ENCODE data around the gene GCFC2. TPM values are rescaled to one million over a fixed set of nuclear protein-coding genes. Genes with fewer than 3 reads are reported as not detected.

The GCFC2 gene
- total RNA-seq, 1 donor from 2014 or later, result 32.0 TPM

DNA sequence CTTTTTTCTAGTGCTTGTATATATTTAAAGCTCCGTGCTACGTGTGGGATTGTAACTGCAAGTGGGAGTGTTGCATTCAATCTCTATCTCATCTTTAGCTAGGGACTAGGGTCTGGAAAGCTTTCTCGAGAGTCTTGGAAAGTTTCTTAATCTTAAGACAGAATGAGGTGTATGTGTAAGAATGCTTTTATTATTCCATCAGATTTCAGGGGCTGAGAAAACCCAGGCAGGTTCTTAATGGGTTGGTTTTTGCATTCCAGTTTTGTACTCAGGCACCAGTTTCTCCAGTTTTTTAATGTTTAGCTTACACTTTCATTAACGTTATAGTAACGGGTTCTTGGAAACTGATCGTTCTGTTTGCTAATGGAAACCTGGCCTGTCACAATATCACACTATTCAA is 43.8 kb downstream of the GCFC2 start:
- Mint-ChIP-seq H3K36me3 (peaks cover 42% of the 10 kb centered on the region), H3K27ac (peak overlapping the region; percentile 93), H3K9me3 (peaks cover under 1% of the 10 kb centered on the region), H3K4me1 (peaks cover 19% of the 10 kb centered on the region), H3K27me3 (ENCODE audit: low read depth) (no peaks in the 10 kb centered on the region), H3K4me3 (no peak overlapping the region)
- TF ChIP-seq, protein P1, sequence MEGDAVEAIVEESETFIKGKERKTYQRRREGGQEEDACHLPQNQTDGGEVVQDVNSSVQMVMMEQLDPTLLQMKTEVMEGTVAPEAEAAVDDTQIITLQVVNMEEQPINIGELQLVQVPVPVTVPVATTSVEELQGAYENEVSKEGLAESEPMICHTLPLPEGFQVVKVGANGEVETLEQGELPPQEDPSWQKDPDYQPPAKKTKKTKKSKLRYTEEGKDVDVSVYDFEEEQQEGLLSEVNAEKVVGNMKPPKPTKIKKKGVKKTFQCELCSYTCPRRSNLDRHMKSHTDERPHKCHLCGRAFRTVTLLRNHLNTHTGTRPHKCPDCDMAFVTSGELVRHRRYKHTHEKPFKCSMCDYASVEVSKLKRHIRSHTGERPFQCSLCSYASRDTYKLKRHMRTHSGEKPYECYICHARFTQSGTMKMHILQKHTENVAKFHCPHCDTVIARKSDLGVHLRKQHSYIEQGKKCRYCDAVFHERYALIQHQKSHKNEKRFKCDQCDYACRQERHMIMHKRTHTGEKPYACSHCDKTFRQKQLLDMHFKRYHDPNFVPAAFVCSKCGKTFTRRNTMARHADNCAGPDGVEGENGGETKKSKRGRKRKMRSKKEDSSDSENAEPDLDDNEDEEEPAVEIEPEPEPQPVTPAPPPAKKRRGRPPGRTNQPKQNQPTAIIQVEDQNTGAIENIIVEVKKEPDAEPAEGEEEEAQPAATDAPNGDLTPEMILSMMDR (IDR thresholded peaks at IDR 0.05; ENCODE audit: unreplicated experiment), result no peak
- no peak for DNase-seq (ENCODE audit: low spot score in 2 of 2, unreplicated experiment in 2 of 2)

DNA sequence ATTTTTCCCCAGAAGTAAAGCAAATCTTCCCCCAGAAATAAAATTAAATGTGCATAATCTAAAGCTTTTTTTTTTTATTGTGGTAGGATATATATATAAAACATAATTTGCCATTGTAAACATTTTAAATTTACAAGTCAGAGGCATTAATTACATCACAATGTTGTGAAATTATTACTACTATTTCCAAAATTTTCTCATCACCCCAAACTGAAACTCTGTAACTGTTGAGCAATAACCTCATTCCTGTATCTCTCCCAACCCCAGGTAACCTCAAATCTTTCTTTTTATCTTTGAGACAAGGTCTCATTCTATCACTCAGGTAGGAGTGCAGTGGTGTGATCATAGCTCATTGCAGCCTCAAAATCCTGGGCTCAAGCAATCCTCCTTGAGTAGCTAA is 52.9 kb downstream of the GCFC2 start:
- TF ChIP-seq, protein P1 (IDR thresholded peaks at IDR 0.05; ENCODE audit: unreplicated experiment), result no peak
- Mint-ChIP-seq H3K4me1 (no peaks in the 10 kb centered on the region), H3K9me3 (peaks cover 42% of the 10 kb centered on the region), H3K27me3 (ENCODE audit: low read depth) (no peaks in the 10 kb centered on the region), H3K4me3 (no peak overlapping the region), H3K36me3 (peaks cover 89% of the 10 kb centered on the region), H3K27ac (no peak overlapping the region)
- no peak for DNase-seq (ENCODE audit: low spot score in 2 of 2, unreplicated experiment in 2 of 2)

DNA sequence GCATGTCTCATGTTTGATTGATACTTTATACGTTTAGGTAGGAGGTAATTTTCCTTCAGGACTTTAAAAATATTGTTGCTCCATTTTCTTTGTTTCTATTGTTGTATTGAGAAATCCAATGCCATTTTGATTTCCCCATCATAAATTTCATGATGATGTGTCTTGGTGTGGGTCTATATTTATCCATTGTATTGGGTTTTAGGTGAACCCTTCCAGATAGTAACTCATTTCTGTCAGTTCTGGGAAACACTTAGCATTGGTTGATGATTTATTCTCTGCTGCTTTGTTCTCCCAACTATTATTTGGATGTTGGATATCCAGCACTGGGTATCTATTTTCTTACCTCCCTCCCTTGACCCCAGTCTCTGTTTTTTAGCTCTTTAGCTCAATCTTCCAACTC is 54.2 kb downstream of the GCFC2 start:
- no peaks in the 10 kb centered on the region for H3K27me3 Mint-ChIP-seq (ENCODE audit: low read depth)
- H3K27ac Mint-ChIP-seq, result no peak overlapping the region
- no peak for DNase-seq (ENCODE audit: low spot score in 2 of 2, unreplicated experiment in 2 of 2)
- H3K9me3 Mint-ChIP-seq, result peaks cover 38% of the 10 kb centered on the region
- H3K36me3 Mint-ChIP-seq, result peaks cover 83% of the 10 kb centered on the region
- no peak overlapping the region for H3K4me3 Mint-ChIP-seq
- H3K4me1 Mint-ChIP-seq, result no peaks in the 10 kb centered on the region
- TF ChIP-seq, protein P1 (IDR thresholded peaks at IDR 0.05; ENCODE audit: unreplicated experiment), result no peak

- DNase-seq (ENCODE audit: low spot score in 2 of 2, unreplicated experiment in 2 of 2), result no peak
- Mint-ChIP-seq H3K4me3 (no peak overlapping the region), H3K36me3 (peaks cover 81% of the 10 kb centered on the region), H3K27me3 (ENCODE audit: low read depth) (no peaks in the 10 kb centered on the region), H3K27ac (no peak overlapping the region), H3K4me1 (no peaks in the 10 kb centered on the region), H3K9me3 (peaks cover 33% of the 10 kb centered on the region)
- TF ChIP-seq, protein P1 (IDR thresholded peaks at IDR 0.05; ENCODE audit: unreplicated experiment), result no peak
These were observed 54.9 kb downstream of the GCFC2 start for GRCh38 chr2:75655861-75656260.

DNA sequence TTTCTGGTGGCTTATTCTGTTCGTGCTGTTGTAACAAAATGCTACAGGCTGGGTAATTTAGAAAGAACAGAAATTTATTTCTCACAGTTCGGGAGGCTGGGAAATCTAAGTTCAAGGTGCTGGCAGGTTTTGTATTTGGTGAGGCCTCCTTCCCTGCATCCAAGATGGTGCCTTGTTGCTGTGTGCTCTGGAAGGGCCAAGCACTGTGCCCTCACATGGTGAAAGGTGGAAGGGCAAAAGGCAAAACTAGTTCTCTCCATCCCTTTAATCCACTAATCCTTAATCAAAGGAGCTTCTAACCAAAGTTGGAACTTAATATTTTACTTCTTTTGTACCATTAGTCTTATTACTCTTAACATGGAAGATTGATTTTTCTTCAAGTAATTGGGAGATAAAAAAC is 56.7 kb downstream of the GCFC2 start:
- DNase-seq (ENCODE audit: low spot score in 2 of 2, unreplicated experiment in 2 of 2), result no peak
- peaks cover 2% of the 10 kb centered on the region for H3K4me1 Mint-ChIP-seq
- TF ChIP-seq, protein P1 (IDR thresholded peaks at IDR 0.05; ENCODE audit: unreplicated experiment), result no peak
- no peak overlapping the region for H3K4me3 Mint-ChIP-seq
- H3K36me3 Mint-ChIP-seq, result peaks cover 76% of the 10 kb centered on the region
- no peak overlapping the region for H3K27ac Mint-ChIP-seq
- H3K9me3 Mint-ChIP-seq, result peaks cover 18% of the 10 kb centered on the region
- no peaks in the 10 kb centered on the region for H3K27me3 Mint-ChIP-seq (ENCODE audit: low read depth)

DNA sequence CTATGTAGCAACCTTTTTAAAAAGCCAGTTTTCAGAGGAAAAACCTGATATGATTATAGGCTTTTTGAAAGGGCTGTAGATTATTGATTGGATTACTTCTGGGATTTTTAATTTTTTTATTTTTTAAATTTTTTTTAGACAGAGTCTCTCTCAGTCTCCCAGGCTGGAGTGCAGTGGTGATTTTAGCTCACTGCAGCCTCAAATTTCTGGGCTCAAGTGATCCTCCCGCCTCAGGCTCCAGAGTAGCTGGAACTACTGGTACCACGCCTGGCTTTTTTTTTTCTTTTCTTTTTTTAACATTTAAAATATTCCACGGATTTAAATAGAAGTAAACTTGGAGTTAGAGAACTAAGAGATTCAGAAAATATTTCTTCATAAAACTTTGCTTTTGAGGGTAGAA is 62.9 kb downstream of the GCFC2 start:
- Mint-ChIP-seq H3K27ac (peak overlapping the region; percentile 94), H3K4me3 (peak overlapping the region; percentile 94)

More for the DNA sequence above, 62.9 kb downstream of the GCFC2 start:
- TF ChIP-seq, protein P1 (IDR thresholded peaks at IDR 0.05; ENCODE audit: unreplicated experiment), result no peak
- Mint-ChIP-seq H3K4me1 (peaks cover 13% of the 10 kb centered on the region), H3K9me3 (no peaks in the 10 kb centered on the region), H3K27me3 (ENCODE audit: low read depth) (no peaks in the 10 kb centered on the region), H3K36me3 (peaks cover 24% of the 10 kb centered on the region)
- DNase-seq (ENCODE audit: low spot score in 2 of 2, unreplicated experiment in 2 of 2), result no peak

Measured in mesothelial cell of epicardium (in vitro differentiated cells).